Stomach (tissue), 9 donors: Measurements from ENCODE around the gene C17orf58. TPM values are rescaled to one million over a fixed set of nuclear protein-coding genes. Genes with fewer than 3 reads are reported as not detected.

ENCODE experiments used
- DNase-seq, 2 donors: peaks; one replicate each; pipeline versions ENCODE4 v3.0.0 to v3.0.0-alpha.2; 2013 to 2019
- H3K27ac ChIP-seq, 5 donors: fragments of 200-600 bp in 4 of 5; sonication (generic) in 4 of 5; one replicate each; pipeline ENCODE4 v1.5.1; 2013 to 2019; ENCODE audit warnings: mild to moderate bottlenecking in 1 of 5, moderate library complexity in 1 of 5
- H3K27me3 ChIP-seq, 3 donors: fragments of 200-600 bp; sonication (generic); one replicate each; pipeline ENCODE4 v1.5.1; 2017 to 2019; ENCODE audit warnings: mixed run types in 1 of 3
- H3K36me3 ChIP-seq, 4 donors: fragments of 200-600 bp; sonication (generic); 1 replicate in 3 of 4; 2 replicates in 1 of 4; pipeline ENCODE4 v1.5.1; 2016 to 2019
- H3K4me1 ChIP-seq, 4 donors: fragments of 200-600 bp; sonication (generic); one replicate each; pipeline ENCODE4 v1.5.1; 2016 to 2019
- H3K4me3 ChIP-seq, 4 donors: fragments of 200-600 bp; sonication (generic) in 3 of 4; one replicate each; pipeline ENCODE4 v1.5.1; 2016 to 2019; ENCODE audit warnings: mild to moderate bottlenecking in 1 of 4
- H3K9me3 ChIP-seq, 4 donors: fragments of 200-600 bp; sonication (generic); one replicate each; pipeline ENCODE4 v1.5.1; 2016 to 2019
- EP300 ChIP-seq: sonication (generic); formaldehyde crosslinking; IDR thresholded peaks from one replicate; pipeline ENCODE4 v1.6.1; 2017; ENCODE audit warnings: antibody characterized with exemption
- POLR2A ChIP-seq, 4 donors: fragments of 450-650 bp; IDR thresholded peaks; one replicate each; pipeline ENCODE4 v1.6.1; 2016; ENCODE audit warnings: antibody characterized with exemption in 4 of 4, control low read depth in 2 of 4, mild to moderate bottlenecking in 1 of 4, moderate library complexity in 1 of 4
- POLR2AphosphoS5 ChIP-seq, 3 donors: sonication (generic); formaldehyde crosslinking; IDR thresholded peaks; one replicate each; pipeline ENCODE4 v1.6.1; 2016; ENCODE audit warnings: antibody characterized with exemption in 3 of 3
- whole genome bisulfite sequencing, 5 donors: extraction: QIAGEN DNeasy Blood & Tissue Kit in 3 of 5; methylation state at CpG; one replicate each; pipeline versions ENCODE4 v1.1.5 to v1.1.7; 2013 to 2018; 5-methylcytosine and 5-hydroxymethylcytosine counted together
- intact Hi-C: fragments of 100-400 bp; cut with DNase I; formaldehyde crosslinking; loops from one replicate; pipeline ENCODE4 v1.15.1; 2023; ENCODE audit warnings: low total_unique reads
- polyA plus RNA-seq, 3 donors: library from polyadenylated mRNA; stranded (reverse); fragments of 200-250 nt; gene quantifications; one replicate each; pipeline ENCODE4 v1.2.3, GENCODE V29; 2013
- total RNA-seq, 5 donors: library from RNA; depleted of rRNA; stranded (reverse); fragments of >200 nt; gene quantifications; one replicate each; pipeline versions ENCODE4 v1.1.0 to v1.2.3, GENCODE V29; 2014 to 2016
- TF ChIP-seq, protein P1 (sequence below), 7 experiments: fragments of 450-650 bp in 4 of 7; fragments of 200-600 bp in 3 of 7; sonication (generic) in 3 of 7; IDR thresholded peaks; one replicate each; pipeline ENCODE4 v1.5.1; 2016 to 2019; ENCODE audit warnings: antibody characterized with exemption in 7 of 7, control low read depth in 2 of 7, mild to moderate bottlenecking in 1 of 7
- donor health status: healthy with polysubstance abuse.
- donor health status: Bipolar disorder and iron deficiency.
- donor health status: healthy.

The C17orf58 gene
- total and polyA plus RNA-seq, 8 donors = 4.9 to 32.2 (median 16.9) TPM; not detected in 1

DNA sequence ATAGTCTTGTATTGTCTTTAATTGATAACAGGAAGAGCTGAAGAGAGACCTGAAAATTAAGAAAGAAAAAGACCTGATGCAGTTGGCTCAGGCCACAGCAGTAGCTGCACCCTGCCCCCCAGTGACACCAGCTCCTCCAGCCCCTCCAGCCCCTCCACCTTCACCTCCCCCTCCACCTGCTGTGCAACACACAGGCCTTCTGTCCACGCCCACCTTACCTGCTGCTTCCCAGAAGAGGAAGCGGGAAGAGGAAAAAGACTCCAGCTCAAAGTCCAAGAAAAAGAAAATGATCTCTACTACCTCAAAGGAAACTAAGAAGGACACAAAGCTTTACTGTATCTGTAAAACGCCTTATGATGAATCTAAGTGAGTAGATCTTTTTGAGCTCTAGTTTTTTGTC, 36.8 kb downstream of the C17orf58 start:
- WGBS, 5 donors = 54 to 80% (median 77%) methylated on average over 3 of the region's 3 CpGs
- Histone ChIP-seq H3K27ac (peak overlapping the region in 1 of 5 donors; percentile 11), H3K36me3 (peaks cover 11 to 71% (median 61%) of the 10 kb centered on the region in 4 donors), H3K27me3 (no peaks in the 10 kb centered on the region), H3K4me1 (no peaks in the 10 kb centered on the region), H3K4me3 (no peak overlapping the region), H3K9me3 (no peaks in the 10 kb centered on the region)
- peak in 1 of 2 donors; percentile 58 for DNase-seq
- TF ChIP-seq EP300 (no peak), POLR2AphosphoS5 (IDR thresholded peaks at IDR 0.05) (no peak), POLR2A (IDR thresholded peaks at IDR 0.05) (no peak)
- TF ChIP-seq, protein P1, sequence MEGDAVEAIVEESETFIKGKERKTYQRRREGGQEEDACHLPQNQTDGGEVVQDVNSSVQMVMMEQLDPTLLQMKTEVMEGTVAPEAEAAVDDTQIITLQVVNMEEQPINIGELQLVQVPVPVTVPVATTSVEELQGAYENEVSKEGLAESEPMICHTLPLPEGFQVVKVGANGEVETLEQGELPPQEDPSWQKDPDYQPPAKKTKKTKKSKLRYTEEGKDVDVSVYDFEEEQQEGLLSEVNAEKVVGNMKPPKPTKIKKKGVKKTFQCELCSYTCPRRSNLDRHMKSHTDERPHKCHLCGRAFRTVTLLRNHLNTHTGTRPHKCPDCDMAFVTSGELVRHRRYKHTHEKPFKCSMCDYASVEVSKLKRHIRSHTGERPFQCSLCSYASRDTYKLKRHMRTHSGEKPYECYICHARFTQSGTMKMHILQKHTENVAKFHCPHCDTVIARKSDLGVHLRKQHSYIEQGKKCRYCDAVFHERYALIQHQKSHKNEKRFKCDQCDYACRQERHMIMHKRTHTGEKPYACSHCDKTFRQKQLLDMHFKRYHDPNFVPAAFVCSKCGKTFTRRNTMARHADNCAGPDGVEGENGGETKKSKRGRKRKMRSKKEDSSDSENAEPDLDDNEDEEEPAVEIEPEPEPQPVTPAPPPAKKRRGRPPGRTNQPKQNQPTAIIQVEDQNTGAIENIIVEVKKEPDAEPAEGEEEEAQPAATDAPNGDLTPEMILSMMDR (IDR thresholded peaks at IDR 0.05) = no peak
- intact Hi-C loops = no loop called here

DNA sequence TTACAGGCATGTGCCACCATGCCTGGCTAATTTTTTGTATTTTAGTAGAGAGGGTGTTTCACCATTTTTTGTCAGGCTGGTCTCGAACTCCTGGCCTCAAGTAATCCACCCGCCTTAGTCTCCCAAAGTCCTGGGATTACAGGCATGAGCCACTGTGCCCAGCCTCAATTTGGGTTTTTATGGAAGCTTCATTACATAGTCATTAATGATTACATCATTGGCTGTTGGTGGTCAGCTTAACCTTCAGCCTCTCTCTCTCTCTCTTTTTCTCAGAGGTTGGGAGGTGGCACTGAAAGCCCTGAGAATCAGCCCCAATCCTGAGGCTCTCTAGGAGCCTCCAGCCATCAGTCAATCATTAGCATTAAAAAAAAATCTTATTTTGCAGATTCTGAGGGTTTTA, 45.3 kb downstream of the C17orf58 start:
- TF ChIP-seq POLR2A (IDR thresholded peaks at IDR 0.05) (no peak), POLR2AphosphoS5 (IDR thresholded peaks at IDR 0.05) (no peak), EP300 (no peak)
- TF ChIP-seq, protein P1 (IDR thresholded peaks at IDR 0.05) = no peak
- Histone ChIP-seq H3K27ac (no peak overlapping the region), H3K9me3 (no peaks in the 10 kb centered on the region), H3K36me3 (peaks cover 41 to 98% (median 88%) of the 10 kb centered on the region in 4 donors), H3K4me1 (no peaks in the 10 kb centered on the region), H3K27me3 (no peaks in the 10 kb centered on the region), H3K4me3 (no peak overlapping the region)
- DNase-seq = no peak
- intact Hi-C loops = no loop called here
- 84 to 100% (median 96%) methylated on average over 2 of the region's 2 CpGs for WGBS, 5 donors

DNA sequence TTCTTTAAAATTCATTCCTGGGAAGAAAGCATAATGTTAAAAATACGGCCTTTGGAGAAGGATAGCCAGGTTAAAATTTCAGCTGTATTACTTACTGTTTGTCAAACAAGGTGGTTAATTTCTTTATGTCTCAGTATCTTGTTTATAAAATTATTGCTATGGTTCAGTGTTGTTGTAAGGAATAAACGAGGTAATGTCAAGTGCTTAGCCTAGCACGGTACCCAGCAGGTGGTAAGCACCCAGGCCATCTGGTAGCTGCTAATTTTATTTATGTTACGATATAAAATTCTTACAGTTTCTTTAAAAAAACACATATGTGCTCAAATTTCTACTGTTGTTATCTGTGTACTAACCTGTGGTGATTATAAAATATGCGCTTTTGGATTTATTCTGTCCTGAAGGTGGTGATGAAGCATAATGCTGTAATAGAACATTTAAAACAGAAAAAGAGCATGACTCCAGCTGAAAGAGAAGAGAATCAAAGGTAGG, 48.9 kb downstream of the C17orf58 start:
- no peaks in the 10 kb centered on the region for H3K4me1 ChIP-seq
- H3K9me3 ChIP-seq = no peaks in the 10 kb centered on the region
- no peak overlapping the region for H3K4me3 ChIP-seq
- H3K27ac ChIP-seq = no peak overlapping the region
- no peaks in the 10 kb centered on the region for H3K27me3 ChIP-seq
- H3K36me3 ChIP-seq = peaks cover 60 to 100% (median 100%) of the 10 kb centered on the region in 4 donors
- no peak for DNase-seq
- intact Hi-C loops = no loop called here
- TF ChIP-seq POLR2AphosphoS5 (IDR thresholded peaks at IDR 0.05) (no peak), EP300 (no peak), POLR2A (IDR thresholded peaks at IDR 0.05) (no peak)
- TF ChIP-seq, protein P1 (IDR thresholded peaks at IDR 0.05) = no peak
- WGBS, 5 donors = 92 to 98% (median 94%) methylated on average over 5 of the region's 5 CpGs

DNA sequence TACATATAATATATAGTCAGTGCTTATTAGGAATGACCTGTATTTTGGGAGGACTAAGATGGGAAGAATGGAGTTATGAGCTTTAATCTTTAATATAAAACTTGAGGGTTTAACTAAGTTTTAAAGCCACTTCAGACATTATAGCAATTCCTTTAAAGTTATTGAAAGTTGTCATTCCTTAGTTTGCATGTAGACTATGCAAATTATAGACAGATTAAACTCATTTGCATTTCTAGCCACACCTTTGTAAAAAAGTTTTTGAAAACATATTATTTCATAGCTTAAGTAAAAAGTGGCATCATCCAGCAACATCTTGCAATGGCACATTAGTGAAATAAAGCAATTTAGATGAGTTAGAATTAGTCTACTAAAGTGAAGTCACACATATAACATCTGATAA, 49.8 kb downstream of the C17orf58 start:
- no peaks in the 10 kb centered on the region for H3K4me1 ChIP-seq
- DNase-seq = no peak
- intact Hi-C loops = no loop called here
- no peak overlapping the region for H3K4me3 ChIP-seq
- no peaks in the 10 kb centered on the region for H3K9me3 ChIP-seq
- H3K36me3 ChIP-seq = peaks cover 58 to 100% (median 100%) of the 10 kb centered on the region in 4 donors
- H3K27ac ChIP-seq = no peak overlapping the region
- TF ChIP-seq, protein P1 (IDR thresholded peaks at IDR 0.05) = no peak
- TF ChIP-seq POLR2AphosphoS5 (IDR thresholded peaks at IDR 0.05) (no peak), EP300 (no peak), POLR2A (IDR thresholded peaks at IDR 0.05) (no peak)
- H3K27me3 ChIP-seq = no peaks in the 10 kb centered on the region
